Neural progenitor cell (in vitro differentiated cells): Measurements from ENCODE around the gene THBD. TPM values are rescaled to one million over a fixed set of nuclear protein-coding genes. Genes with fewer than 3 reads are reported as not detected.

ENCODE experiments used
- DNase-seq: peaks from one replicate; pipeline ENCODE4 v3.0.0-alpha.2; 2016; ENCODE audit warnings: low spot score
- H2AFZ ChIP-seq: fragments of 200-600 bp; sonication (generic); replicated peaks from 2 replicates; pipeline ENCODE4 v1.6.1; 2016; ENCODE audit warnings: antibody characterized with exemption
- H3F3A ChIP-seq: fragments of 200-600 bp; sonication (generic); 2 replicates; pipeline ENCODE4 v1.6.1; 2016; ENCODE audit warnings: antibody characterized with exemption, low read depth
- H3K27ac ChIP-seq: fragments of 200-600 bp; sonication (generic); 2 replicates; pipeline ENCODE4 v1.5.1; 2016; ENCODE audit warnings: mild to moderate bottlenecking
- H3K27me3 ChIP-seq: fragments of 200-600 bp; sonication (generic); 2 replicates; pipeline ENCODE4 v1.6.1; 2016; ENCODE audit warnings: mild to moderate bottlenecking, moderate library complexity
- H3K36me3 ChIP-seq: fragments of 200-600 bp; sonication (generic); 2 replicates; pipeline ENCODE4 v1.5.1; 2016
- H3K4me1 ChIP-seq: fragments of 200-600 bp; sonication (generic); 2 replicates; pipeline ENCODE4 v1.6.1; 2016; ENCODE audit warnings: mixed run types
- H3K4me2 ChIP-seq: fragments of 200-600 bp; sonication (generic); 2 replicates; pipeline ENCODE4 v1.6.1; 2016
- H3K4me3 ChIP-seq: fragments of 200-600 bp; sonication (generic); 2 replicates; pipeline ENCODE4 v1.5.1; 2016
- H3K79me2 ChIP-seq: fragments of 200-600 bp; sonication (generic); 2 replicates; pipeline ENCODE4 v1.6.1; 2016; ENCODE audit warnings: low read depth
- H3K9ac ChIP-seq: fragments of 200-600 bp; sonication (generic); 2 replicates; pipeline ENCODE4 v1.6.1; 2016
- H3K9me3 ChIP-seq: fragments of 200-600 bp; sonication (generic); 2 replicates; pipeline ENCODE4 v1.5.1; 2016; ENCODE audit warnings: low read depth
- H4K20me1 ChIP-seq: fragments of 200-600 bp; sonication (generic); 2 replicates; pipeline ENCODE4 v1.6.1; 2016; ENCODE audit warnings: low read depth
- H3K27ac Mint-ChIP-seq: 3 replicates; pipeline ENCODE4 v1.8.0; 2021; ENCODE audit warnings: mixed read lengths
- H3K27me3 Mint-ChIP-seq: 2 replicates; pipeline ENCODE4 v1.8.0; 2022; ENCODE audit warnings: low read depth, mild to moderate bottlenecking, inconsistent platforms, moderate library complexity, mixed read lengths; ENCODE audit not compliant: insufficient read depth
- H3K36me3 Mint-ChIP-seq: 3 replicates; pipeline ENCODE4 v1.8.0; 2021; ENCODE audit warnings: mixed read lengths
- H3K4me1 Mint-ChIP-seq: 3 replicates; pipeline ENCODE4 v1.8.0; 2021; ENCODE audit warnings: mixed read lengths
- H3K4me3 Mint-ChIP-seq: 3 replicates; pipeline ENCODE4 v1.8.0; 2021; ENCODE audit warnings: mild to moderate bottlenecking, moderate library complexity, mixed read lengths
- H3K9me3 Mint-ChIP-seq: 3 replicates; pipeline ENCODE4 v1.8.0; 2020; ENCODE audit warnings: mixed read lengths
- EZH2 ChIP-seq: fragments of 200-600 bp; sonication (generic); IDR thresholded peaks from 2 replicates; pipeline ENCODE4 v1.6.1; 2017; ENCODE audit warnings: antibody characterized with exemption, mild to moderate bottlenecking, moderate library complexity
- EZH2phosphoT487 ChIP-seq: fragments of 200-600 bp; sonication (generic); IDR thresholded peaks from 2 replicates; pipeline ENCODE4 v1.6.1; 2017; ENCODE audit warnings: antibody characterized with exemption
- total RNA-seq: library from RNA; depleted of rRNA; stranded (reverse); fragments of >200 nt; gene quantifications from 2 replicates; pipeline ENCODE4 v1.2.3, GENCODE V29; 2015; ENCODE audit warnings: low replicate concordance
- TF ChIP-seq, protein P1 (sequence below): fragments of 200-600 bp; sonication (generic); IDR thresholded peaks from 2 replicates; pipeline ENCODE4 v1.5.1; 2017; ENCODE audit warnings: antibody characterized with exemption, mild to moderate bottlenecking

The THBD gene
- total RNA-seq, 1 donor from 2014 or later, result 0.15 TPM

DNA sequence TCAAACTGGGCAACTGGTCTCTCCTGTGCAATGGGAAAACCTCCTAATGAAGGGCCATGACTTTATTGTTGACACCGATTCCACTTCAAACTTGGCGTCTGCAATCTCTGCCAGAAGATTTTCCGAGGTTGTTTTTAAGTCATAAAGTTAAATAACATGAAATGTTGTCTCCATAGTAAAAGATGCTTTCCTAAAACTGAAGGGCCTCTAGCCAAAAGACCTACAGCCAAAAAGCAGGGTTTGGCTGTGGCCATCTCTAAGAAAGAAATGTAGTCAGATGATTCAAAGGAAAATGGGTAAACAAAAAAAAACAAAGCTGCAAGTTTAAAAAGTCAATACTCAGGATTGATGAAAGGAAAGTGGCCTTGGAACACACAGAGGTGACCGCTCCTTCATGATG is 22.5 kb upstream of the THBD start:
- no peaks in the 10 kb centered on the region for H3K9me3 Mint-ChIP-seq
- Histone ChIP-seq H3K79me2 (no peaks in the 10 kb centered on the region), H3K27me3 (no peaks in the 10 kb centered on the region), H2AFZ (no peak overlapping the region), H3K4me3 (no peak overlapping the region), H3F3A (no peaks in the 10 kb centered on the region), H3K36me3 (no peaks in the 10 kb centered on the region), H3K27ac (no peak overlapping the region), H3K9me3 (no peaks in the 10 kb centered on the region), H3K4me2 (no peak overlapping the region), H4K20me1 (no peaks in the 10 kb centered on the region), H3K9ac (no peak overlapping the region), H3K4me1 (peaks cover 6% of the 10 kb centered on the region)
- no peaks in the 10 kb centered on the region for H3K36me3 Mint-ChIP-seq
- no peak for DNase-seq
- no peak overlapping the region for H3K27ac Mint-ChIP-seq
- no peak overlapping the region for H3K4me3 Mint-ChIP-seq
- TF ChIP-seq, protein P1, sequence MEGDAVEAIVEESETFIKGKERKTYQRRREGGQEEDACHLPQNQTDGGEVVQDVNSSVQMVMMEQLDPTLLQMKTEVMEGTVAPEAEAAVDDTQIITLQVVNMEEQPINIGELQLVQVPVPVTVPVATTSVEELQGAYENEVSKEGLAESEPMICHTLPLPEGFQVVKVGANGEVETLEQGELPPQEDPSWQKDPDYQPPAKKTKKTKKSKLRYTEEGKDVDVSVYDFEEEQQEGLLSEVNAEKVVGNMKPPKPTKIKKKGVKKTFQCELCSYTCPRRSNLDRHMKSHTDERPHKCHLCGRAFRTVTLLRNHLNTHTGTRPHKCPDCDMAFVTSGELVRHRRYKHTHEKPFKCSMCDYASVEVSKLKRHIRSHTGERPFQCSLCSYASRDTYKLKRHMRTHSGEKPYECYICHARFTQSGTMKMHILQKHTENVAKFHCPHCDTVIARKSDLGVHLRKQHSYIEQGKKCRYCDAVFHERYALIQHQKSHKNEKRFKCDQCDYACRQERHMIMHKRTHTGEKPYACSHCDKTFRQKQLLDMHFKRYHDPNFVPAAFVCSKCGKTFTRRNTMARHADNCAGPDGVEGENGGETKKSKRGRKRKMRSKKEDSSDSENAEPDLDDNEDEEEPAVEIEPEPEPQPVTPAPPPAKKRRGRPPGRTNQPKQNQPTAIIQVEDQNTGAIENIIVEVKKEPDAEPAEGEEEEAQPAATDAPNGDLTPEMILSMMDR, result no peak
- no peak for TF ChIP-seq EZH2
- H3K27me3 Mint-ChIP-seq, result no peaks in the 10 kb centered on the region
- peaks cover 12% of the 10 kb centered on the region for H3K4me1 Mint-ChIP-seq

DNA sequence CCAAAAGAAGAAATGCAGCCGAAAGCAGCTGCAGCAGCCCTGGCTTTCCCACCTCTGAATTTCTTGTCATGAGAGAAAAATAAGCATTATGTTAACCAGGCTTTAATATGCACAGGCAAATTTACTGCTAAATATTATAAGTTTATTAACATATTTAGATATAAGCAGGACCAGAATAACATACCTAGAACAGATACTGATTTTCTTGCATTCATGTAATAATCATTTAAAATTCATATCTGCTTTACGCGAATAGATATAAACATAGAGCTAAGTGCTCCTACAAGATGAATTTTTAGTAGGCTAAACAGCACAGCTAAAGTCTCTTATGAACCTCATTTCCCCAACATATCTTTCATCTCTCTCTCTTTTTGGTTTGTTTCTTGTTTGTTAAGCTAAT is 21.9 kb upstream of the THBD start:
- H3K4me1 Mint-ChIP-seq, result peaks cover 12% of the 10 kb centered on the region
- H3K36me3 Mint-ChIP-seq, result no peaks in the 10 kb centered on the region
- H3K36me3 ChIP-seq, result no peaks in the 10 kb centered on the region
- no peaks in the 10 kb centered on the region for H3K79me2 ChIP-seq
- H3K4me3 Mint-ChIP-seq, result no peak overlapping the region
- H3K9ac ChIP-seq, result no peak overlapping the region
- H3K4me2 ChIP-seq, result no peak overlapping the region
- no peaks in the 10 kb centered on the region for H4K20me1 ChIP-seq
- peaks cover 6% of the 10 kb centered on the region for H3K4me1 ChIP-seq
- H3K27me3 Mint-ChIP-seq, result no peaks in the 10 kb centered on the region
- no peak overlapping the region for H3K4me3 ChIP-seq
- no peak for DNase-seq
- H3K9me3 ChIP-seq, result no peaks in the 10 kb centered on the region
- H3K27me3 ChIP-seq, result no peaks in the 10 kb centered on the region
- H2AFZ ChIP-seq, result no peak overlapping the region
- no peak overlapping the region for H3K27ac Mint-ChIP-seq
- no peak overlapping the region for H3K27ac ChIP-seq
- no peaks in the 10 kb centered on the region for H3K9me3 Mint-ChIP-seq
- no peaks in the 10 kb centered on the region for H3F3A ChIP-seq
- TF ChIP-seq, protein P1, result no peak
- TF ChIP-seq EZH2 (no peak), EZH2phosphoT487 (no peak)

DNA sequence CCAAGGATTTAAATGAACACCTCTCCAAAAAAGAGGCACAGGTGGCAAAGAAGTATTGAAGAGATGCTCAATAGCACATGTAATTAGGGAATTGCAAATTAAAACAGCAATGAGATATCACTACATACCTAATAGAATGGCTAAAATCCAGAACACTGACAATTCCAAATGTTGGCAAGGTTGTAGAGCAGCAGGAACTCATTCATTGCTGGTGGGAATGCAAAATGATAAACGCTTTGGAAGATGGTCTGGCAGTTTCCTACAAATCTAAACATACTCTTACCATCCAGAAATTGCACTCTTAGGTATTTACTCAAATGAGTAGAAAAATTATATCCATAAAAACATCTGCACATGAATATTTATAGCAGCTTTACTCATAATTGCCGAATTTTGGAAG is 19.6 kb upstream of the THBD start:
- no peaks in the 10 kb centered on the region for H3K9me3 ChIP-seq
- H3K4me1 Mint-ChIP-seq, result peaks cover 23% of the 10 kb centered on the region
- no peaks in the 10 kb centered on the region for H4K20me1 ChIP-seq
- no peak overlapping the region for H3K4me3 Mint-ChIP-seq
- peaks cover 17% of the 10 kb centered on the region for H3K4me1 ChIP-seq
- no peak overlapping the region for H3K27ac ChIP-seq
- H3K27me3 ChIP-seq, result no peaks in the 10 kb centered on the region
- no peak overlapping the region for H3K9ac ChIP-seq
- no peak overlapping the region for H3K4me3 ChIP-seq
- no peaks in the 10 kb centered on the region for H3K9me3 Mint-ChIP-seq
- no peaks in the 10 kb centered on the region for H3F3A ChIP-seq
- no peak overlapping the region for H3K4me2 ChIP-seq
- no peaks in the 10 kb centered on the region for H3K36me3 Mint-ChIP-seq
- no peaks in the 10 kb centered on the region for H3K79me2 ChIP-seq
- no peaks in the 10 kb centered on the region for H3K36me3 ChIP-seq
- TF ChIP-seq, protein P1, result no peak
- TF ChIP-seq EZH2 (no peak), EZH2phosphoT487 (no peak)
- no peaks in the 10 kb centered on the region for H3K27me3 Mint-ChIP-seq
- no peak overlapping the region for H3K27ac Mint-ChIP-seq
- H2AFZ ChIP-seq, result no peak overlapping the region
- no peak for DNase-seq

DNA sequence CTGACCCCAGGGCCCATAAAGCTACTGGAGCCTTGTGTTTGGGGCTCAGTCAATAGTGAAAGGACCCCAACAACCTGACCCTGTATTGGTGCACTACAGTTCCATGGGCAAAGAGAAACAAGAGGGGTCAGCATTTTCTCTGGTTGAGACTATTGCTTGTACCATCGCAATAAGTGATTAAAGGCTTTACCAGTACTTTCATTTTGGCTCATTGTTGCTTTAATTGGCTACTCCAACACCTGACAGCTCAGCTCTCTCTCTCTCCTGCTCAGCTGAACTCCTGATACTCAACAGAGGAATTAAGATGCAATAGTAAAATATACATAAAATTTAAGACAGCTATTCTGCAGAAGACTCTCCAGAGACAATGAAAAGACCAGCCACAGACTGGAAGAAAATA is 18.8 kb upstream of the THBD start:
- H3K4me1 Mint-ChIP-seq, result peaks cover 23% of the 10 kb centered on the region
- no peaks in the 10 kb centered on the region for H3K27me3 Mint-ChIP-seq
- Histone ChIP-seq H3K4me3 (no peak overlapping the region), H4K20me1 (no peaks in the 10 kb centered on the region), H3K9ac (no peak overlapping the region), H3K36me3 (no peaks in the 10 kb centered on the region), H2AFZ (no peak overlapping the region), H3K79me2 (no peaks in the 10 kb centered on the region), H3K27me3 (no peaks in the 10 kb centered on the region), H3K4me1 (peaks cover 17% of the 10 kb centered on the region), H3K4me2 (no peak overlapping the region), H3K27ac (no peak overlapping the region), H3F3A (no peaks in the 10 kb centered on the region), H3K9me3 (no peaks in the 10 kb centered on the region)
- no peak overlapping the region for H3K27ac Mint-ChIP-seq
- no peak for DNase-seq
- no peak overlapping the region for H3K4me3 Mint-ChIP-seq
- no peaks in the 10 kb centered on the region for H3K36me3 Mint-ChIP-seq
- H3K9me3 Mint-ChIP-seq, result no peaks in the 10 kb centered on the region
- no peak for TF ChIP-seq EZH2phosphoT487
- TF ChIP-seq, protein P1, result no peak
- TF ChIP-seq EZH2, result no peak
